ENCODE data around the gene PPARG.
"Not testable (repeated sequence)": the region's sequence is repeated elsewhere in the genome, so short reads cannot be mapped to it uniquely, and the experiment has no call there.

PPARG gene

DNA sequence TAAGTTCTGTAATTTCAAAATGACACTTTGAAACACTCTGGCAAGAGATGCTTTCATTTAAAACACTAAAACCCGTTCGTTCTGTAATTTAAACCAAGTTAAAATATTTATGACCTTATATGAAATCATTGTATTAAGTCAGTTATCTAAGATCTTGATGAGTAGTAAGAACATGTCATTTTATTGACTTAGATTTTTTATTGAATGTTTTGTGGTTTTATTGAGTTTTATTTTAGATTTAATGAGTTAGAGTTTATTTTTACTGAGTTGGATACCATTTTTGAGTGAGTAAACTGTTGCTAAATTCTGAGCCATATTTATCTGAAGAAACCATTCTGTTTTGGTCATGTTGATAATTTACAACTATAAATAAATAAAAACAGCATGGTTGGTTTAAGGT is 94.3 kb downstream of the PPARG start:
- no peak for DNase-seq

DNA sequence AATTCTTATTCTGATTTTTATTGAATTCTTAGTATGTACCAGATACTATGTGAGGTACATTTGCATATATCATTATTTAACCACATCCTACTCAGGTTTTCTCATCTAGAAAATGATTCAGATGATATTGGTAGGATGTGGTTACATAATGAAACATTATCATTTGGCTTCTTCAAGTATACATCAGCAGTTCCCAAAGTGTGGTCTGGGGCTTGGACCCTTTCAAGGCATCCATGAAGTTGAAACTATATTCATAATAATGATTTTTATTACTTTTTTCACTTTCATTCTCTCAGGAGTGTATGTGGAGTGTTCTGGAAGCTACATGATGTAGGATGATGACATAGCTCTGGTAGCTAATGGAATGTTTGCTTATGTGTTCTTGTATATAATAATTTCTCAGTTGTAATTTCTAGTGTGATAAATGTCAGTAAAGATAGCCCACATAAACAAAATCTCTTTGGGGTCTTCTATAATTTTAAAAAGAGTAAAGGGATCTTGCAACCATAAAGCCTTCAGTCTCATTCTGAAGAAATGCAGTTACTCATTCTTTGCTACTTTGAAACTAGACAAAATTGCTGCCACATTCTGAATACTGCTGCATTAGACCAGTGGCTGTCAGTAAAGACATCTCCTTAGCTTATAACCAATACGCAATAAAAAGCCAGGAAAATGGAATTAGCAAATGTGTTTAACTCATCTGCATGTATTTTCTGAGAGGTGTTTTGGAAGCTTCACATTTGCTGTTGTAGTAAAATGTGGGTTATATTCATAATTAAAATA is 95.8 kb downstream of the PPARG start:
- no peak for DNase-seq

DNA sequence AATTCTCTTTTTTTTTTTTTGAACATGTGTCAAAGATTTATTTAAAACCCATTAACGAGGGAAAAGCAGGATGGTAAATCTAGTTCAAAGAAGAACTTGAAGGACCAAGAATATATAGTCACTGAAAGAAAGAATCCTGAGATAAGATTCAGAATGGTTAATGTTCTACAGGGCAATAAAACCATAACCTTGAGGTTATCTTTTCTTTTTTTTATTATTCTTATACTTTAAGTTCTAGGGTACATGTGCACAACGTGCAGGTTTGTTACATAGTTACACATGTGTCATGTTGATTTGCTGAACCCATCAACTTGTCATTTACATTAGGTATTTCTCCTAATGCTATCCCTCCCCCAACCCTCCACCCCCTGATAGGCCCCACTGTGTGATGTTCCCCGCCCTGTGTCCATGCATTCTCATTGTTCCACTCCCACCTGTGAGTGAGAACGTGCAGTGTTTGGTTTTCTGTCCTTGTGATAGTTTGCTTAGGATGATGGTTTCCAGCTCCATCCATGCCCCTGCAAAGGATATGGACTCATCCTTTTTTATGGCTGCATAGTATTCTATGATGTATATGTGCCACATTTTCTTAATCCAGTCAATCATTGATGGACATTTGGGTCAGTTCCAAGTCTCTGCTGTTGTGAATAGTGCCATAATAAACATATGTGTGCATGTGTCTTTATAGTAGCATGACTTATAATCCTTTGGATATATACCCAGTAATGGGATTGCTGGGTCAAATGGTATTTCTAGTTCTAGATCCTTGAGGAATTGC is 97.8 kb downstream of the PPARG start:
- not testable (repeated sequence) for DNase-seq

DNA sequence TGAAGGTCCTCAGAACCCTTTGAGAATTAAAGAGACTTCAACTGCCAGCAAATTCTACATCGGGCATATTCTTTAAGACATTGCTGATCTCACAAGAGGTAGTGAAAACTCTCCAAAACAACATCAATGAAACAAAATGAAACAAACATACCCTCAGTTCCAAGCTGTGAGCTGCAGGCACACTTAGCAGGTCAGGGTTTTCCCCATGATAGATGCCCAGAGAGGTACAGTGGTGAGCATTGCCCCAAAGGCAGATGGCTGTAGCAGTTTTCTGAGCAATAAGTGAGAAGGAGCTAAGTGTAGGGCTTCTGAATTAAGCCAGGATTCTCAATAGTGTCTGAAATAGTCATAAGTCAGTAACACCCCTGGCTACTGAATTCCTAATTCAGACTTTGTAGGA is 99.3 kb downstream of the PPARG start:
- DNase-seq = no peak

DNA sequence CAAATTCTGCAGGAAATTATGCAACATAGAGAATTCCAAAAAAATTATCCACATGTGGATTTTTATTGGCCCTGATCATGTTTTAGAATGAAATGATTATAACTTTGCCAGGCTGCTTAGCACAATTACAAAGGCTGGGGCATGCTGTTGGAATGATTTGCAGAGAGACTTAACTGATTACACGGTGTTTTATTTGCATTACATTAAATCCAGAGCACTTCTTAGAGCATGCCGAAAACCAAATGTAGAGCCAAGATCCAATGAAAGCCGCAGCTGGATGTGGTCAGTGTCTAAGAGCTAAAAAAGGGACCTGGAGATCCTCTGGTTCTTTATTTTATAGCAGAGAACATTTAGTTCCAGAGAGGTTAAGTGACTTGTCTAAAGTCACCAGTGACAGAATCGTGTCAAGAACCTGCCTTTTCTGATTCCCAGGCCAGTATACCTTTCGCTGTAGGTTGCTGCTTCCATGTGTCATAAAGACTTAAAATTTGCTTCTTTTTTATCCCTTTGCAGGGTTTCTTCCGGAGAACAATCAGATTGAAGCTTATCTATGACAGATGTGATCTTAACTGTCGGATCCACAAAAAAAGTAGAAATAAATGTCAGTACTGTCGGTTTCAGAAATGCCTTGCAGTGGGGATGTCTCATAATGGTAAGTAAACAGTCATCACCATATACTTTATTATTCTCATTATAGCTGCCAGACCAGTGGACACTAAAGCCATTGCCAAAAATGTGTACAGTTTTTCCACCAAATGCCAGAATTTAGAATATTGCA is 103.4 kb downstream of the PPARG start:
- no peak for DNase-seq

DNA sequence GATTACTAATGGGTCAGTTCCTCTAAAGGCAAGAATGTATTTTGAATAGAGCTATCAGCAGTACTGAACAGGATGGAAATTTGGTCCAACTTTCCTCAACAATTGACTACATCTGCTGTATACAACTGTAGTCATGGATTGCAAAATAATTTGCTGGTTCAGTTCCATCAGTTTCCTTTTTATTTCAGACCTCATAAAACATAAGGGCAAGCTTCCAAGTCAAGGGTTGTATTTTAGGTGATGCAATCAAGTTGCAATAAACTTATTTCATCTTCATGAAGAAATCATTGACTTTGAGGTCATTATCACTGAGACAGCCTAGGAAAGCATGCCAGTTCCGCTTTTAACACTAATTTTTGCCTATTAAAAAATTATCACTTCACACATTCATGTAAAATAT is 105.0 kb downstream of the PPARG start:
- no peak for DNase-seq

DNA sequence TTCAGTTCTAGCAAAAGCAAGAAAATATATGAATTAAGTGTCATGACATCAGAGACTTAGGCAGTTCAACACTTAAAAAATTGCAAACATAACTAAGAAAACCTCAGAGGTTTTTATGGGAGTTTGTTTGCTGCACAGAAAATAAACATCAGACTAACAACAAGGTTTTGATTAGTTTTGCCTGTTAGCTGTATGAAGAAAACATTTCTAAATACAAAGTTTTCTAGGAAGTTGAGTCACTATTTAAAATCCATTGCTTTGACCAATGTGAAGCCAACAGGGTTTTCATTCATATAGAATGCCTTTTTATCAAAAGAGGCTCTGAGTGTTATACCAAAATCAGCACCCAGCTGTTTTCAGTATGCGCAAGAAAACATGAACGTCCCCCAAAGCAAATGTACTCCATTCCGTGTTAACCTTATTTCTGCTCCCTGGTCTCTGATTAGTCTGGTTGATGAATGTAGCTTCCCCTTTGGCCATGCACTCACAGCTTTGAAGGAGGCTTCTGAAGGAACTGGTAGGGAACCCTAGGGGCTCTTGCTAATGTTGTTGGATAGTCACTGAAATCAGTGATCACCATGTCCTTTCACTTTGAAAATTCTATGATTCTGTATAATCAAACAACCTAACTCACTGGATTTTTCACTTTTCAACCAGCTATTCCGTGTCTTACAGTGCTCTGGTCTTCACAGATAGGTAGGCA is 105.8 kb downstream of the PPARG start:
- no peak for DNase-seq

DNA sequence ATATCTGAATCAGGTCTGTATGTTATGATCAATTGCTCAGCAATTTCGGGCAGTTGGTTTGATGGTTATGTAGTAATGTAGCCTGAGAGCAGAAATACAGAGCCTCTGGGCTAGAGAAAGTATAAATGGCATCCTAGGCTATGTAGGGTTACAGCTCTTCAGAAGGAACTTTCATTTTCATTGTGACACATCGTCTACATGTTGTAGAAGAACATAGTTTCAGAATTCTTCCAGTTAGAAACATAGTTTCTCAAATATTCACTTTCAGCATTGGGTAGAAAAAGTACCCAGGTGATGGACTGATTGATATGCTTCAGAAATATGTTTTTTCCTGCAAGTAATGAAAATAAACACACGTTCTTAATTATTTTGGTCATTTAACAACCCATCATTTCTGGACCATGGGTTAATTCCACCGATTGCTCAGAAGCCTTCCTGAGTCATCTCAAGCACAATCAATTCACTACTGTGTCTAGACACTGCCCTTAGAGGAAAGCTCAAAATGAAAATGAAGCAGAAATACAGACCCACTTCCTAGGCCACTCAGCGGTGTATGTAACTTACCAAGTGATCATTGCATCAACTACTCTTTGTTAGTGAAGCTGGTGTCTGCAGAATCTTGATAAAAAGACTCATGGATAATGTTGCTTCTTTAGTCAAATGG is 106.6 kb downstream of the PPARG start:
- DNase-seq = no peak

DNA sequence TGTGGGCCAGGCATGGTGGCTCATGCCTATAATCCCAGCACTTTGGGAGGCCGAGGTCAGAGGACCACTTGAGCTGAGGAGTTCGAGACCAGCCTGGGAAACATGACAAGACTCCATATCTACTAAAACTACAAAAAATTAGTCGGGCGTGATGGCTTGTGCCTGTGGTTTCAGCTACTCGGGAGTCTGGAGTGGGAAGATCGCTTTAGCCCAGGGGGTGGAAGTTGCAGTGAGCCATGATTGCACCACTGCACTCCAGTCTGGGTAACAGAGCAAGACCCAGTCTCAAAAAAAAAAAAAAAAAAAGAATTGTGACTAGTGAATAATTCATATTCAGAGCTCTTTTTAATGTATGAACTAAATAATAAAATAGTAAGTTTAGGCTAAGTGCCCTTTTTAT is 107.6 kb downstream of the PPARG start:
- no peak for DNase-seq

DNA sequence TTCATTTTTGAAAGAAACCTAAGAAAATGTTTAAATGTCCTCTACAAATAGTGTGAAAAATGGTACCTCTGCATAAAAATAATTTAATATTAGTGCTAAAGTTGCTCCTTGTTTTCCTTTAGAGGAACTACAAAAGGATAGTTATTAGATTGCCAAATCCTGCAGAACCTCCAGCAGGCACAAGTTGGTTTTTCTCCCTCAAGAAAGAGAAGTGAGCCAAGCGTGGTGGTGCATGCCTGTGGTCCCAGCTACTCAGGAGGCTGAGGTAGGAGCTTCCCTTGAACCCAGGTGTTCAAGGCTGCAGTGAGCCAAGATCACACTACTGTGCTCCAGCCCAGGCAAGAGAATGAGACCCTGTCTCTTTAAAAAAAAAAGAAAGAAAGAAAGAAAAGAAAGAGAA is 110.4 kb downstream of the PPARG start:
- no peak for DNase-seq

DNA sequence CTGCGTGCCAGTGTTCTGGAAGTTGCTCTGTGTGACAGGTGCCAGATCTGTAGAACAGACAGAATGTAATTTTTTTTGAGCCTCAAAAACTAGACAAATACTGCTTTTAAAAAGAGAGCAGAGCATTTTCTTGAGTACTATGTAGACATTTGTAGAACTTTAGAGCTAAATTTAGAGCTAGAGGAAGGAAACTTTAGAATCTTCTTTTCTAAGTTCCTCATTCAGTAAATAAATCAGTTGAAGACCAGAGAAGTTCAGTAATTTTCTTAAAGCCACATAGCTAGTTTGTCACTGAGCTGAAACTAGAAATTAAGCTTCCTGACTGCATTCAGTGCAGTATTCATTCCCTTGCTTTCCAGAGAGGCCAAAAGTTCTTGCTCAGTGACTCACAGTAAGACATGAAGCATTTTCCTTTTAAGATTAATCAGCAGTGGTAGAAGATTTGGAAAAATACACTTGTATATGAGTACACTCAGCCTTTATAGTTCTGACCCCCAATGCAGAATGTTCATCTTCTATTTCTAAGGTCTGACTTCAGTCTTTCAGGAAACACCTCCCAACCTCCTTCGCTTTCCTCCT is 111.8 kb downstream of the PPARG start:
- DNase-seq = no peak

DNA sequence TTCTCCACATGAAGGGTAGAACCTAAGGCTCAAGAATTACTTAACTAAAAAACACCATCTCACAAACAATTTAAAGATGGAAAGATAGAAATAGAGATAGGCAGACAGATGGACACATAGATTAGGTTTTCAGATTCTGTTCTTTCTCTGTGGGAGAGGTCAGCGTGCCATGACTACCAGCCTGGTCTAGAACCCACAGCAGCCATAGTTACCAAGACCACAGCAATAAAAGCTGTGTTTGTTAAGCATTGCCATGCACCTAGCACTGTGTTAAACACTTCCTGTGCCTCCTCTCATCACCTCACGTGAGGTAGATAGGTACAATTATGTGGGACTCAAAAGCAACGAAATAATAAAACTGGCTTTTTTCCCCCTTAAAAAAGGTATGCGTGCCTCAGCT is 112.3 kb downstream of the PPARG start:
- DNase-seq = no peak

DNA sequence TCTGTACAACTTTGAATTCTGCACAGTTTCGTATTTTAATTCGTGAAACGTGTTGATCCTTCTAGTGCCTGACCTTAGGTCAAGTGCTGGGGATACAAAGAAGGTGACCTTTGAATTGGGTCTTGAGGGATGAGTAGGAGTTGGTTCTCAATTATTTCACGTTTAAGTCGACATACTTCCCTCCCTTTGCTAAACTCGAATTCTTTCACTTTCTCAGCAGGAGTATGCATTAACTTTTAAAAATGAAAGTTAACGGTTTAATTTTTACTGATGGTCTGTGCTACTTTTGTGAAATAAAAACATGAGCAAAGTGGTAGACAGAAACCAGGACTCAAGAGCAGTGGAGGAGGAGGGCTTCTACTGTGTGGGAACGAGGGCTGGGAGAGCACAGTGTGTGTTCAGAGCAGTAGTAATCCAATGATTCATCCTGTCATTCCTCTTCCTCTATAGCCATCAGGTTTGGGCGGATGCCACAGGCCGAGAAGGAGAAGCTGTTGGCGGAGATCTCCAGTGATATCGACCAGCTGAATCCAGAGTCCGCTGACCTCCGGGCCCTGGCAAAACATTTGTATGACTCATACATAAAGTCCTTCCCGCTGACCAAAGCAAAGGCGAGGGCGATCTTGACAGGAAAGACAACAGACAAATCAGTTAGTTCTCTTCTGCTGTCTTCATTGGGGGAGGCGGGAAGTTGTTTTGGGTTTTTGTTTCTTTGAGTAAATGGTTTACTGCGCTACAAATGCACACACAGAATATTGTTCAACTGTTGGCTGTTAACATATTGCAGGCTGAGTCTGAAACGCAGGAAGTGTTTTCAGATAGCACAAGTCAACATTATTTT is 116.8 kb downstream of the PPARG start:
- DNase-seq = no peak

DNA sequence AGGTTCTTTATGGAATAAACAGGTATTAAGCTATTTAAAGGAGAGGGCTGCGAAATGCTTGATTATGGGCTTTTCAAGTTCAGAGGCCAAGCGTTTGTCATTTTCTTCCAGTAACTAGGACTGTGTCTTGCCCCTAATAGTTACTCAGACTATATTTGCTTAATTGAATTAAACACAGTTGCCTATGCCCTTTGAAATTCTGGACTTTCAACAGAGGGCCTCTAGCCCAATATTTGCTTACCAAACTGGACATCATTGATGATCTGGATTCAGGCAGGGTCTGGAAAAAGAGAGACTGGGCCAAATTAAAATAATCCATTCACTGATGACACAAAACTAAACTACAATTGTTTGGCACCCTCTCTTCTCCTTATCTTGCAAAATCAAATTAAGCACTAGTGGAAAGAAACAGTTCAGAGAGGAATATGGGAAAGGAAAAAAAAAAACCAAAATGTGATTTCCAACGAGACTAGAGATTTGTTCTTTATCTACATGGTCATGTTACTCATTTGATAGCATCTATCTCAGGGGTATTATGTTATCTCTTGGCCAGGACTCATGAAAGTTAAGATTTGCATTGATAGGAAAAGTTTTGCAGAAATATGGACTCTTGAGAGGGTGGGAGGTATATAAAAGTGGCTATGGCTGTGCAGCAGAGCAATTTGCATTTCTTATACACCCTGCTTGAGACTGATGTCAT is 120.3 kb downstream of the PPARG start:
- DNase-seq = no peak

DNA sequence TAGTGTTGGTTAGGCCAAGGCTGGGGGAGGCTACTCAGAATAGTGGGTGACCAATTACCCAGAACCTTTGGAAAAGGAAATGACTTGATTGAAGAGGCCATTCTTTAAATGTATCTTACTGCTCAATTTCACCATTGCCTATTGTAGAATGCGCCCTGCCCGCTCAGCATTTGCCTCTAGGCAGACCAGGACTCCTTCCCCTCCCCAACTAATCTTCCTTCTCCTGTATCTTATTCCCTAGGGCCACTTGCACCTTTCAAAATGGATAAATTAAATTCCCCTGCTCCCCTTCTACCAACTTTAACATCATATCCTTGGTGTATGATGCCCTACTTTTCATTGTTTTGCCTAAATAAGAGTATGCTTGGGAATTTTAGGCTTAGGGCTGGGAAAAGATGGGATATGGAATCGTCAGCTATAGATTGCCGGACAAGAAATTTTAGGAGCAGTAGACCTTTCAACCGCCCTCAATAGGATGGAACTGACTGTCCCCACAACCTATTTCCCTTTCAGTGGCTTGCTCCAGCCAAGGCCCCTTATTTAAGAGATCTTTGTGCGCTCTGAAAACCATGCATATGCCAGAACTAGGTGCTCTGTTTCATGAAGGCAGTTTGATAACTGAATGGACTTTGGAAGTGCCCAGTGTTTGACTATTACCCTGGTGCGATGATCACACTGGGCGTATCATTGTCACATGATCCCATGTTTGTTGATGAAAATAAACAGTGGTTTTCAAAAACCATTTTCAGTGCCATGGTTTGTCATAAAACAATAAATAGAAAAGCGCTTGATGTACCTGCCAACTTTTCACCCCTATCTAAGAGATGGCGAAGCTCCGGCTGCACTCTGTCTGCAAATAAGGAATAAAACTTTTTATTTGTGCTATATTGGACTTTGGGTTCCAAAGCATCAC is 121.1 kb downstream of the PPARG start:
- no peak for DNase-seq

DNA sequence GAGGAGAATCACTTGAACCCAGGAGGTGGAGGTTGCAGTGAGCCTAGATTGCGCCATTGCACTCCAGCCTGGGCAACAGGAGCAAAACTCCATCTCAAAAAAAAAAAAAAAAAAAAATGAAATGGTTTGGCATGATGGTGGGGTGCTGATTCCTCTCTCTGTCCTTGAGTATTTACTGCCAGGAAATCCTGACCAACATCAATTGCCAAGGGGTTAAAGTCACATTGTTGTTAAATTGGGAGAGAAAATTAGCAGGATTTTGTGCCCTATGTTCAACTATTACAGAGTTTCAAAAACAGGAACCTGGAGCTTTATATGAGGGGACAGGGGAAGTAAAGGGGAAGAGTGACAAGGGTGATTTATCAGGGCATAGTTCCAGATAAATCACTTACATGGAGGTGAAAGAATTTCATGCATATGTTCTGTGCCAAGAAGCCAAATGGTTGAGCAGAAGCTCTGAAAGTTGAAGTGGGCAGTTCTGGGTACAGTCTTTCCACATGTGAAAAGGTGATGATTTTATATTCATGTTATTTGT is 124.9 kb downstream of the PPARG start:
- no peak for DNase-seq

DNA sequence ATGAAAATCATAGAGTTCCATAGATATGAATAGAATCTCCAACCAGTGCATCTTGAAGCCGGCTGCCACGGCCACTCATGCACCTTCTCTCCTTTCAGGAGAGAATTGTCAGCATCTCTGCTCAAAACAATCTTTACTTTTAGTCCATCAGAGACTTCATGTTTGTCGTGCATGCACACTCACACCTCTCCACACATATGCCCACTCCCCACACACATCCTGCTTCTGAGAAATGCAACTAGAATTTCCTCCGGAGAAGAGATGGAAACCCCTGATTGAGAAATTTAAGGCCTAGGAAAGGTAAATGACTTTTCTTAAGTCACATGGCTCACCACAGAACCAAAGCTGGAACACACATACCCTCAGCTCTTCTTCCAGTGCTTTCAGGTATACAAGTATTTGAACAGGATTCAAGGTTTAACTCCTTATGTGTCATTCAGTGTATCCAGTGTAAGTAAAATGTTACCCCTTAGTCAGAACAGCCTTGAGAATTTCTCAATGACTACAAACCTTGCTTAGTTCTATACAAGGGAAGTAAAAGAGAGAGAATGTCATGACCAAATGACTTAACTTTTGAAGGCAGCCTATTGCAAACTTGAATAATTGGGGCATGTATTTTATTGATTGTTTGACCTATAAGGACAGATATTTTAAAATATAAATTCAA is 126.3 kb downstream of the PPARG start:
- no peak for DNase-seq

DNA sequence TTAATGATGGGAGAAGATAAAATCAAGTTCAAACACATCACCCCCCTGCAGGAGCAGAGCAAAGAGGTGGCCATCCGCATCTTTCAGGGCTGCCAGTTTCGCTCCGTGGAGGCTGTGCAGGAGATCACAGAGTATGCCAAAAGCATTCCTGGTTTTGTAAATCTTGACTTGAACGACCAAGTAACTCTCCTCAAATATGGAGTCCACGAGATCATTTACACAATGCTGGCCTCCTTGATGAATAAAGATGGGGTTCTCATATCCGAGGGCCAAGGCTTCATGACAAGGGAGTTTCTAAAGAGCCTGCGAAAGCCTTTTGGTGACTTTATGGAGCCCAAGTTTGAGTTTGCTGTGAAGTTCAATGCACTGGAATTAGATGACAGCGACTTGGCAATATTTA is 127.9 kb downstream of the PPARG start:
- DNase-seq = no peak

DNA sequence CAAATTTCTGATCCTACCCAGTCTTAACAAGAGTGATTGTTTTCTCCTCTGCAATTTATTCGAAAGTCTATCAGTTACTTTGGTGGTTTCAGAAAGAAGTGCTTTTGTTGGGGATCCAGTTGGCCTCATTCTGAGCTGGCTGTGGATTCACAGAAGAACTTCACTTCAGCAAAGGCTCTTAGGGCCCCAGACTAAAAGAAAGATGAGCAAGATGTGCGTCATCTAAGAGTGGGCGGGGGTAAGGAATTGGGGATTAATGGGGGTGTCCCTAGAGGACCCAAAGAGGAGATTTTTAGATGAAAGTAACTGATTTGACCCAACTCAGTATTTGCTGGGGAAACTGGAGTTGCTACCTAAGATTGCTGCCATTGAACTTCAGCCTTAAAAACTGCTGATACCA is 131.5 kb downstream of the PPARG start:
- DNase-seq = no peak

Data from NCI-H2107 (cell line).